HEK293T (cell line): ENCODE data around the gene SOD3.

Experiments
- ARNT ChIP-seq: fragments of 450-650 bp; IDR thresholded peaks from 2 replicates; pipeline ENCODE4 v1.6.1; 2017; ENCODE audit warnings: mild to moderate bottlenecking
- CTBP1 ChIP-seq: fragments of 450-650 bp; IDR thresholded peaks from 2 replicates; pipeline ENCODE4 v1.6.1; 2016; ENCODE audit warnings: borderline replicate concordance
- FOXA1 ChIP-seq: fragments of 450-650 bp; IDR thresholded peaks from 2 replicates; pipeline ENCODE4 v1.6.1; 2016; ENCODE audit warnings: mild to moderate bottlenecking
- FOXK2 ChIP-seq: fragments of 450-650 bp; IDR thresholded peaks from 2 replicates; pipeline ENCODE4 v1.6.1; 2016; ENCODE audit warnings: mild to moderate bottlenecking
- FOXM1 ChIP-seq: fragments of 450-650 bp; IDR thresholded peaks from 2 replicates; pipeline ENCODE4 v1.6.1; 2017; ENCODE audit warnings: mild to moderate bottlenecking, borderline replicate concordance
- HDGF ChIP-seq: fragments of 450-650 bp; IDR thresholded peaks from 2 replicates; pipeline ENCODE4 v1.6.1; 2017; ENCODE audit warnings: antibody characterized with exemption, borderline replicate concordance
- PKNOX1 ChIP-seq: fragments of 450-650 bp; IDR thresholded peaks from 2 replicates; pipeline ENCODE4 v1.6.1; 2016
- SP1 ChIP-seq: fragments of 450-650 bp; IDR thresholded peaks from 2 replicates; pipeline ENCODE4 v1.6.1; 2017
- SUZ12 ChIP-seq: fragments of 450-650 bp; IDR thresholded peaks from 2 replicates; pipeline ENCODE4 v1.6.1; 2016; ENCODE audit warnings: mild to moderate bottlenecking

- TF ChIP-seq SUZ12: no peak
- no peak for TF ChIP-seq ARNT
- TF ChIP-seq CTBP1: no peak
- TF ChIP-seq HDGF: no peak
- no peak for TF ChIP-seq FOXM1
- no peak for TF ChIP-seq SP1
- no peak for TF ChIP-seq FOXK2
- no peak for TF ChIP-seq PKNOX1
- no peak for TF ChIP-seq FOXA1
These were observed 1.3 kb upstream of the SOD3 start for GRCh38 chr4:24794051-24794450.
